Measurements from ENCODE around the gene PCMTD2.
"Not testable (repeated sequence)": the region's sequence is repeated elsewhere in the genome, so short reads cannot be mapped to it uniquely, and the experiment has no call there.

Gene PCMTD2

DNA sequence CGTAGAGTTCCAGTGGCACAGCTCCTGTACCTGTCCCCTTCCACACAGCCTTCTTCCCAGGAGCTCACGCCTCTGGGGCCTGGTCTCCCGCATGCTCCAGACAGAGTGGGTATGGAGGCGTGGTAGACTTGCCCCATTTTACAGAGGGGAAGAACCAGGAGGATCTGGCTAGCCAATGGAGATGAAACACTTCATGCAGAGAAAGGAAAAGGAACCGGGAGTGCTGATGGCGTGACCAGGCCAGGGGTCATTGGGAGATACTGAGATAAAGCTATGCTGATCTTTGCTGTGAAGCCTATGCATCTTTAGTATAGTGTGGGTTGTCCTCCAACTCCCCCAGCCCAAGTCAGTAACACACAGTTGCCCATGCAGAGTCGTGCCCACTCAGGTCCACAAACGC is 62.5 kb downstream of the PCMTD2 start:
- H3K36me3 ChIP-seq (ENCODE audit: insufficient read depth, low read length); H3K9me3 ChIP-seq (ENCODE audit: low read length); H3K4me3 ChIP-seq (ENCODE audit: low read length); H2AFZ ChIP-seq (ENCODE audit: low read depth, low read length); H3K4me1 ChIP-seq (ENCODE audit: insufficient read depth, low read length): not testable (repeated sequence)
- H3K27me3 ChIP-seq (ENCODE audit: insufficient read depth, low read length), result peaks cover 21% of the 10 kb centered on the region

- H3K4me3 ChIP-seq (ENCODE audit: low read length); H3K9me3 ChIP-seq (ENCODE audit: low read length); H3K4me1 ChIP-seq (ENCODE audit: insufficient read depth, low read length); H3K36me3 ChIP-seq (ENCODE audit: insufficient read depth, low read length); H3K27me3 ChIP-seq (ENCODE audit: insufficient read depth, low read length); H2AFZ ChIP-seq (ENCODE audit: low read depth, low read length): not testable (repeated sequence)
These were observed 66.7 kb downstream of the PCMTD2 start for GRCh38 chr20:64322031-64322789.
